Central memory CD8-positive, alpha-beta T cell (primary cell): ENCODE results near the gene AGPAT3.
"Not testable (repeated sequence)": the region's sequence is repeated elsewhere in the genome, so short reads cannot be mapped to it uniquely, and the experiment has no call there.

ENCODE experiments used
- ATAC-seq: fragments of 150-1000 bp; cut with Tn5 transposase; replicated peaks from 2 replicates; pipeline ENCODE4 v1.10.0; 2022; ENCODE audit warnings: mild to moderate bottlenecking, moderate FRiP score, moderate number of reproducible peaks; ENCODE audit not compliant: poor library complexity, severe bottlenecking; ENCODE audit errors: extremely low read depth
- DNase-seq, 2 donors: peaks; one replicate each; pipeline ENCODE4 v3.0.0; 2021; ENCODE audit warnings: low spot score in 2 of 2
- H3K27ac Mint-ChIP-seq: one replicate; pipeline ENCODE4 v1.8.0; 2022; ENCODE audit warnings: low read depth, mild to moderate bottlenecking, moderate library complexity, mixed read lengths
- H3K27me3 Mint-ChIP-seq: one replicate; pipeline ENCODE4 v1.8.0; 2022; ENCODE audit warnings: mixed read lengths
- H3K36me3 Mint-ChIP-seq: one replicate; pipeline ENCODE4 v1.8.0; 2022; ENCODE audit warnings: mild to moderate bottlenecking, moderate library complexity, mixed read lengths; ENCODE audit not compliant: insufficient read depth
- H3K4me1 Mint-ChIP-seq: one replicate; pipeline ENCODE4 v1.8.0; 2022; ENCODE audit warnings: mixed read lengths
- H3K4me3 Mint-ChIP-seq: one replicate; pipeline ENCODE4 v1.8.0; 2022; ENCODE audit warnings: mild to moderate bottlenecking, moderate library complexity, mixed read lengths
- H3K9me3 Mint-ChIP-seq: one replicate; pipeline ENCODE4 v1.8.0; 2022; ENCODE audit warnings: mixed read lengths

The AGPAT3 gene

GRCh38 chr21:43884012-43884860, 19.2 kb downstream of the AGPAT3 start:
- peaks cover 9% of the 10 kb centered on the region for H3K36me3 Mint-ChIP-seq
- DNase-seq (no peak), ATAC-seq (no peak)
- H3K27me3 Mint-ChIP-seq: no peaks in the 10 kb centered on the region
- peak overlapping the region; percentile 70 for H3K27ac Mint-ChIP-seq
- H3K4me3 Mint-ChIP-seq: no peak overlapping the region
- H3K4me1 Mint-ChIP-seq: peaks cover 49% of the 10 kb centered on the region
- H3K9me3 Mint-ChIP-seq: no peaks in the 10 kb centered on the region

GRCh38 chr21:43884861-43885417, 19.9 kb downstream of the AGPAT3 start:
- Mint-ChIP-seq H3K4me1 (peaks cover 48% of the 10 kb centered on the region), H3K4me3 (no peak overlapping the region), H3K27ac (no peak overlapping the region)

GRCh38 chr21:43885721-43886120, 20.7 kb downstream of the AGPAT3 start:
- Mint-ChIP-seq H3K27me3 (no peaks in the 10 kb centered on the region), H3K4me3 (no peak overlapping the region), H3K9me3 (no peaks in the 10 kb centered on the region), H3K36me3 (peaks cover 13% of the 10 kb centered on the region), H3K4me1 (peaks cover 45% of the 10 kb centered on the region), H3K27ac (no peak overlapping the region)
- ATAC-seq: no peak
- no peak for DNase-seq

More at GRCh38 chr21:43884861-43885417, 19.9 kb downstream of the AGPAT3 start:
- ATAC-seq (no peak), DNase-seq (no peak)
- no peaks in the 10 kb centered on the region for H3K27me3 Mint-ChIP-seq
- H3K36me3 Mint-ChIP-seq: peaks cover 13% of the 10 kb centered on the region
- no peaks in the 10 kb centered on the region for H3K9me3 Mint-ChIP-seq

GRCh38 chr21:43886565-43886964, 21.5 kb downstream of the AGPAT3 start:
- H3K27ac Mint-ChIP-seq: no peak overlapping the region
- H3K4me3 Mint-ChIP-seq: no peak overlapping the region
- ATAC-seq (no peak), DNase-seq (no peak)
- H3K4me1 Mint-ChIP-seq: peaks cover 37% of the 10 kb centered on the region
- no peaks in the 10 kb centered on the region for H3K27me3 Mint-ChIP-seq
- H3K36me3 Mint-ChIP-seq: peaks cover 13% of the 10 kb centered on the region
- no peaks in the 10 kb centered on the region for H3K9me3 Mint-ChIP-seq

- DNase-seq (no peak), ATAC-seq (no peak)
- H3K4me3 Mint-ChIP-seq: no peak overlapping the region
- H3K27ac Mint-ChIP-seq: no peak overlapping the region
- peaks cover 12% of the 10 kb centered on the region for H3K36me3 Mint-ChIP-seq
- peaks cover 40% of the 10 kb centered on the region for H3K4me1 Mint-ChIP-seq
- no peaks in the 10 kb centered on the region for H3K27me3 Mint-ChIP-seq
- H3K9me3 Mint-ChIP-seq: no peaks in the 10 kb centered on the region
Measured at GRCh38 chr21:43889069-43889468, 24.0 kb downstream of the AGPAT3 start.

GRCh38 chr21:43890042-43890441, 25.0 kb downstream of the AGPAT3 start:
- ATAC-seq (no peak), DNase-seq (no peak)
- H3K27ac Mint-ChIP-seq: no peak overlapping the region
- H3K27me3 Mint-ChIP-seq: no peaks in the 10 kb centered on the region
- H3K9me3 Mint-ChIP-seq: no peaks in the 10 kb centered on the region
- no peak overlapping the region for H3K4me3 Mint-ChIP-seq
- H3K4me1 Mint-ChIP-seq: peaks cover 41% of the 10 kb centered on the region
- H3K36me3 Mint-ChIP-seq: peaks cover 12% of the 10 kb centered on the region

- peaks cover 7% of the 10 kb centered on the region for H3K36me3 Mint-ChIP-seq
- H3K9me3 Mint-ChIP-seq: no peaks in the 10 kb centered on the region
- H3K4me1 Mint-ChIP-seq: peaks cover 35% of the 10 kb centered on the region
- H3K27me3 Mint-ChIP-seq: no peaks in the 10 kb centered on the region
- ATAC-seq: no peak
- DNase-seq: no peak
- H3K4me3 Mint-ChIP-seq: peak overlapping the region; percentile 71
- peak overlapping the region; percentile 65 for H3K27ac Mint-ChIP-seq
Measured at GRCh38 chr21:43892334-43892733, 27.3 kb downstream of the AGPAT3 start.

- Mint-ChIP-seq H3K36me3 (peaks cover 6% of the 10 kb centered on the region), H3K4me1 (peaks cover 37% of the 10 kb centered on the region), H3K27ac (peak overlapping the region; percentile 65), H3K9me3 (no peaks in the 10 kb centered on the region), H3K4me3 (peak overlapping the region; percentile 71), H3K27me3 (no peaks in the 10 kb centered on the region)
- ATAC-seq (peak; percentile 26), DNase-seq (no peak)
Measured at GRCh38 chr21:43892984-43893535, 28.0 kb downstream of the AGPAT3 start.

- Mint-ChIP-seq H3K4me3 (peak overlapping the region; percentile 71), H3K36me3 (peaks cover 4% of the 10 kb centered on the region), H3K4me1 (peaks cover 41% of the 10 kb centered on the region), H3K27me3 (no peaks in the 10 kb centered on the region), H3K9me3 (no peaks in the 10 kb centered on the region), H3K27ac (peak overlapping the region; percentile 65)
- ATAC-seq (peak; percentile 59), DNase-seq (no peak)
Measured at GRCh38 chr21:43893536-43894205, 28.6 kb downstream of the AGPAT3 start.

GRCh38 chr21:43894206-43894577, 29.2 kb downstream of the AGPAT3 start:
- peak; percentile 28 for ATAC-seq
- peaks cover 6% of the 10 kb centered on the region for H3K36me3 Mint-ChIP-seq
- DNase-seq: no peak
- no peaks in the 10 kb centered on the region for H3K27me3 Mint-ChIP-seq
- H3K27ac Mint-ChIP-seq: peak overlapping the region; percentile 65
- H3K4me3 Mint-ChIP-seq: peak overlapping the region; percentile 71
- no peaks in the 10 kb centered on the region for H3K9me3 Mint-ChIP-seq
- H3K4me1 Mint-ChIP-seq: peaks cover 41% of the 10 kb centered on the region

- ATAC-seq (no peak), DNase-seq (no peak)
- no peak overlapping the region for H3K4me3 Mint-ChIP-seq
- H3K36me3 Mint-ChIP-seq: peaks cover 3% of the 10 kb centered on the region
- no peaks in the 10 kb centered on the region for H3K27me3 Mint-ChIP-seq
- H3K9me3 Mint-ChIP-seq: no peaks in the 10 kb centered on the region
- peaks cover 34% of the 10 kb centered on the region for H3K4me1 Mint-ChIP-seq
- H3K27ac Mint-ChIP-seq: peak overlapping the region; percentile 65
Measured at GRCh38 chr21:43895196-43895595, 30.2 kb downstream of the AGPAT3 start.

GRCh38 chr21:43896696-43897299, 31.8 kb downstream of the AGPAT3 start:
- H3K27ac Mint-ChIP-seq, H3K9me3 Mint-ChIP-seq, H3K4me3 Mint-ChIP-seq, DNase-seq, H3K27me3 Mint-ChIP-seq, ATAC-seq, H3K36me3 Mint-ChIP-seq: not testable (repeated sequence)
- peaks cover 49% of the 10 kb centered on the region for H3K4me1 Mint-ChIP-seq
